ENCODE measurements around the gene THOC6.
A peak's percentile ranks its signal among the peaks of the same experiment; 100 is the strongest.
"Not testable (repeated sequence)": the region's sequence is repeated elsewhere in the genome, so short reads cannot be mapped to it uniquely, and the experiment has no call there.

THOC6 gene

DNA sequence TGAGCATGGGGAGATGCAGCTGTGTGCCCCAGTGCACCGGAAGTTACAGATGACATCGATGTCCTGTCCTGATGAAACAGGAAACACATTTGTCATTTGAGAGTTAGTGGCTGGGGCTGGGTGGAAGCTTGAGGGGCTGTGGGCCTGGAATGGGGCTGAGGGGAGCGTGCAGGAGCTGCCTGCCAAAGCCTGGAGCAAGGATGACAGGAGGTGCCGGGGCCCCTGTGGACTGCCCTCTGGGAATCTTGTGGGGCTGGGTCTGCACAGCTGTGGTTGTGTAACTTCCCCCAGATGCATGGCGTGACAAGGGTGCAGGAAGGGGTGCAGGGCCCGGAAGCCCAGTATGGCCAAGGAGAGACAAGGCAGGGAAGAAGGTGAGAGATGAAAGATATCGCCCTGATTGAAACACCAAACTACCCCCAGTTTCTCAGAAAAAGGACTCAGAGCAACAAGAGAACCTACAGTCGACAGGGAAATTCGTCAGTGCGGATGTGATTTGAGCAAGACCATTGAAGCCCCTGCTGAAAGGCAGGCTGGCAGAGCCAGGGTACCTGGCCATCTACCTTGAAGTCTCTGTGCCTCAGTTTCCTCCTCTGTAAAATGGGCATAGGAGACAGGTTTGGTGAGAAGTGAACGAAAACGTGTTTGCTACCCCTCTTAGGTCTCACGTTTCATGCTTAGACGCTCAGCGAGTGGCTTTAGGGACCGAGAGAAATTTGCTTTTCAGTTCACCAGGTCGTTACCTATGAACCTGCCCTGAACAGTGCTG lies 31.3 kb downstream of the THOC6 start:
- no peak for DNase-seq (ENCODE audit: low read depth, low spot score)

DNA sequence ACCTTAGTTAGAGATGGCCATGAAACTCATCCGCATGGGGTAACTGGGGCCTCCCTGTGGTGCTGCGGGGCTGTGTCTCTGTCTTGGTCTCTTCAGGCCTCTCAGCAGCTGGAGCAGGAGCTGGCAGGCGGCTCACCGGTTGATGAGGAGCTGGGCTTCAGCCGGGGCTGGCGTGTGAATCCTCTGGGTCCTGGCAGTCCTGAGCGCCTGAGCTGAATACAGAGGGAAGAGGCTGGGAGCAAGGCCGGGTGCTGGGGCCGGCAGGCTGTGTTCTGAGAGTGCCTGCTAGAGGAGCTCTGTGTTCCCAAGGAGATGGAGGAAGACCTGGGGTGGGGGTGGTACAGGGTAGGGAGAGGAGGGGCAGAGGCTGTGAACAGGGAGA lies 31.9 kb downstream of the THOC6 start:
- DNase-seq (ENCODE audit: low read depth, low spot score), result not testable (repeated sequence)

DNA sequence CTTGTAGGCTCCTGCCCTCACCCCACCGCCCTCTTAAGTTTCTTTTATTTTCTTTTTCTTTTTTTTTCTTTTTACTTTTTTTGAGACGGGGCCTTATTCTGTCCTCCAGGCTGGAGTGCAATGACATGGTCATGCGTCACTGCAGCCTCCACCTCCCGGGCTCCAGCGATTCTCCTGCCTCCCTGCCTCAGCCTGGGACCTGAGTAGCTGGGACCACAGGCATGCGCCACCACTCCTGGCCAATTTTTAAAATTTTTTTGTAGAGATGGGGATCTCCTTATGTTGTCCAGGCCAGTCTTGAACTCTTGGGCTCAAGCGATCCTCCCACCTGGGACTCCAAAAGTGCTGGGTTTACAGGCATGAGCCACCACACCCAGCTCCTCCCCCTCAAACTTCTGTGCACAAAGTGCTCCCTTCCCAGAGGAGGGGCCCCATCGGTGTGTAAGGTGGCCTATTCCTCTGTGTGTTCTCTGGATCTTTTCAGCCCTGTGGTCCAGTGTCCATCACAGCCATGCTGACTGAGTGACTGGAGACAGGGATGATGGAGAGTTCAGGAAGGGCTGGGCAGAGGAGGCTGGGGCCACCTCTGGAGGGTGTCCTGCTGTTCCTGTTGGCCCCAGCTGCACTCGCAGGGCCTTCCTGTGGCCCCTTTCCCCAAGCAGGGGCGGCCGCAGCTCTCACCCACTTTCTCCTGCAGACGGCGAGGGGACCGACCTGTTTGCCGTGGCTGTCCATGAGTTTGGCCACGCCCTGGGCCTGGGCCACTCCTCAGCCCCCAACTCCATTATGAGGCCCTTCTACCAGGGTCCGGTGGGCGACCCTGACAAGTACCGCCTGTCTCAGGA lies 32.7 kb downstream of the THOC6 start:
- DNase-seq (ENCODE audit: low read depth, low spot score), result no peak

DNA sequence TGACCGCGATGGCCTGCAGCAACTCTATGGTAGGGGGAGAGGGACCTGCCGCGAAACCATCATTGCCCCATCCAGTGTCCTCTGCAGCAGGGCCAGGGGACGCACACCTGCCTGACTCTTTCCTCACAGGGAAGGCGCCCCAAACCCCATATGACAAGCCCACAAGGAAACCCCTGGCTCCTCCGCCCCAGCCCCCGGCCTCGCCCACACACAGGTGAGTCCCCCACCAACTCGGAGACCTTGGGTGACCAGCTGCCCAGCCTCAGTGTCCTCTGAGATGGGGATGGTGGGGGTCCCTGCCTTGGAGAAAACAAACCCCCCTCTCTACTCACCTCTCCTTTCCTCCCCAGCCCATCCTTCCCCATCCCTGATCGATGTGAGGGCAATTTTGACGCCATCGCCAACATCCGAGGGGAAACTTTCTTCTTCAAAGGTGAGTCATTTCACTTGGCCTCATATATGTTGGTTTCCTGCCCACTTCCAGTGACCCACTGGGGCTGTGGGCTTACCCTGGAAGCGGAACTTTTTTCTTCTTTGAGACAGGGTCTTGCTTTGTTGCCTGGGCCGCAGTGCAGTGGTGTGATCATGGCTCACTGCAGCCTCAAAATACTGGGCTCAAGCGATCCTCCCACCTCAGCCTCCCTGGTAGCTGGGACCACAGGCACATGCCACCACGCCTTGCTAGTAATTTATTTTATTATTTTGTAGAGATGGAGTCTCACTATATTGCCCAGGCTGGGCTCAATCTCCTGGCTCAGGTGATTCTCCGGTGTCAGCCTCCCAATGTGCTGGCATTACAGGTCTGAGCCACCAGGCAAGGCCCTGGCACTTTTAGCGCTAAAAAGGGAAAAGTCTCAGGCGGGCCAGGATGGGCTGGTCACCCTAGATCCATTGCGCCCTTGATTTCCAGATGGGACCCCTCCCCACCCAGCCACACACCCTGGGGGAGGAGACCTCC lies 33.6 kb downstream of the THOC6 start:
- no peak for DNase-seq (ENCODE audit: low read depth, low spot score)

DNA sequence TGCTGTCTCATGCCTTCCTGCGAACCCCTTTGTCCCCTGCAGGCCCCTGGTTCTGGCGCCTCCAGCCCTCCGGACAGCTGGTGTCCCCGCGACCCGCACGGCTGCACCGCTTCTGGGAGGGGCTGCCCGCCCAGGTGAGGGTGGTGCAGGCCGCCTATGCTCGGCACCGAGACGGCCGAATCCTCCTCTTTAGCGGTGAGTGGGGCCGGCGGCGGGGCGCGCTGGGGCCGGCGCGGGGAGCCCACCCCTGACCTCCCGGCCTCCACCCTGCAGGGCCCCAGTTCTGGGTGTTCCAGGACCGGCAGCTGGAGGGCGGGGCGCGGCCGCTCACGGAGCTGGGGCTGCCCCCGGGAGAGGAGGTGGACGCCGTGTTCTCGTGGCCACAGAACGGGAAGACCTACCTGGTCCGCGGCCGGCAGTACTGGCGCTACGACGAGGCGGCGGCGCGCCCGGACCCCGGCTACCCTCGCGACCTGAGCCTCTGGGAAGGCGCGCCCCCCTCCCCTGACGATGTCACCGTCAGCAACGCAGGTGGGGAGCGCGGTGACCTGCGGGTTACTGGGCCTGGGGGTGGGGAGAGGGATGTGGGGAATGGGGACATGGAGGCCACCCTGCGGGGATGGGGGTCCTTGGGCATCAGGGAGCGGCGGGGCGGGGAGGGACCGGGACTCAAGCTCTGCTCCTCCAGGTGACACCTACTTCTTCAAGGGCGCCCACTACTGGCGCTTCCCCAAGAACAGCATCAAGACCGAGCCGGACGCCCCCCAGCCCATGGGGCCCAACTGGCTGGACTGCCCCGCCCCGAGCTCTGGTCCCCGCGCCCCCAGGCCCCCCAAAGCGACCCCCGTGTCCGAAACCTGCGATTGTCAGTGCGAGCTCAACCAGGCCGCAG lies 34.5 kb downstream of the THOC6 start:
- DNase-seq (ENCODE audit: low read depth, low spot score), result no peak

DNA sequence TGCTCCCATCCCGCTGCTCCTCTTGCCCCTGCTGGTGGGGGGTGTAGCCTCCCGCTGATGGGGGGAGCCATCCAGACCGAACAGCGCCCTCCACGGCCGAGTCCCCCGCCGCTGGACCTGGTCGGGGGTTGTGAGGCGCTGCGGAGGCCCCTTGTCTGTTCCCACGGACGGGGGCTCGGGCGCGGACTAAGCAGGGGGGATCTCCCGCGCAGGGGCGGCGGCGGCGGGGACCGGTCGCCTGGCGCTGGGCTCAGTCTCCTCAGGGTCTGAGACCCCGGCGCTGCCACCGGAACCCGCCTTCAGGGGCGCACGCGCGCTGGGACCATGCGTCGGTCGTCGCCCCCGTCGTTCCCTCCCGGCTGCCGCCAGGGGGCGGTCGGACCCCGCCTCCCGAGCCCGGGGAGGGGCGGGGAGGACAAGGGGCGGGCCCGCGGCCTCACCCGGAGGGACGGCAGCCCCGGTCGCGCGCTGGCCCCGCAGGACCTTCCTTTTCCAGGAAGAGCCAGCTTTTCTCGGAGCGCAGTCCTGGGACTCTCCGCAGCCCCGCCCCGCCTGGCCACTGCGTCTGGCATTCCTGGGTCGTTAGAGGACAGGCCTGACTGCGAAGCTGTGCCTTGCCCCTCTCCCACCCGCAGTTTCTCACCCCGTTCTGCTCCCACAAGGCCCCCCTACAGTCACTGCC lies 35.3 kb downstream of the THOC6 start:
- peak; percentile 47 for DNase-seq (ENCODE audit: low read depth, low spot score)

DNA sequence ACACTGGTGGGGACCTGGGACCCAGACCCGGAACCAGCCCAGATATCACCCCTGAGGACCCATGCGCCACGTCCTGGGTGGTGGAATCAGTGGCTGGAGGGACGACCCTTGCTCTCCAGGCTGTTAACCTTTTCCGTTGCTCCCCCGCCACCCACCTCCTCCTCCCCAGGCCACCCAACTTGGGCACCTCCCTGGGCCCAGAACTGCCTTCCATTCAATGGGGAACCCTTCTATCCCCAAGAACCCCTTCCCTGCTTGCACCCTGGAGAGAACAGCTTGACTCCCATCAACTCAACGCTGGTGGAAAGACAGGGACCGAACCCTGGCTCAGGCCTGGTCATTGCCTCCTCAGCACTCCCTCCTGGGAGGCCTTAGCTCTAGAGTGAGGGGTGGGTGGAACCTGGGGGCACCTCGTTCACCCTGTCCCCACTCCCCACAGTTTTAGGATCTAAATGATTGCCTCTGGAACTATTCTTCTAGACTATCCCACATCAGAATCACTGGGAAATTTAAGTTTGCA lies 35.9 kb downstream of the THOC6 start:
- DNase-seq (ENCODE audit: low read depth, low spot score), result no peak

DNA sequence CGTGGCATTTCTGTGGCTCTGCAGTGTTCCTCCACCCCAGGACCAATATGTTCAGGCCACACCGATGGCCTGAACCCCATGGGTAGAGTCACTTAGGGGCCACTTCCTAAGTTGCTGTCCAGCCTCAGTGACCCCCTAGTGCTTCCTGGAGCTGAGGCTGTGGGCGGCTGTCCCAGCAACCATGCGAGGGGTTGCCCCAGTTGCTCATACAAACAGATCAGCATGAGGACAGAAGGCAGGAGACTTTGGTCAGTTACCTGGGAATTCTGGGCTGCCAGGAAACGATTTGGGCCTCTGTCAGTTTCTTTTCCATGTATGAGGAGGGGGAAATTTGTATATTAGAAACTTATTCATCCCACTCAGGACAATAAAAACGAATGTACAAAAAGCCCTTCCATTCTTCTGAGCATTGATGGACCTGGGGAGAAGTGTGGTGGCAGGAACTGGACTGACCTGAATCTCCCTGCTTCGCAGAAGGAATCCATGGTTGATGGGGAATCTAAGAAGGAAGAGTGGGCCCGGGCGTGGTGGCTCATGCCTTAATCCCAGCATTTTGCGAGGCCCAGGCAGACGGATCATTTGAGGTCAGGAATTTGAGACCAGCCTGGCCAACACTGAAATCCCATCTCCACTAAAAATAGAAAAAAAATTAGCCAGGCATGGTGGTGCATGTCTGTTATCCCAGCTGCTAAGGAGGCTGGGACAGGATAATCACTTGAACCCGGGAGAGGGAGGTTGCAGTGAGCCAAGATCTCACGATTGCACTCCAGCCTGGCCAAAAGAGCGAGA lies 36.7 kb downstream of the THOC6 start:
- no peak for DNase-seq (ENCODE audit: low read depth, low spot score)

DNA sequence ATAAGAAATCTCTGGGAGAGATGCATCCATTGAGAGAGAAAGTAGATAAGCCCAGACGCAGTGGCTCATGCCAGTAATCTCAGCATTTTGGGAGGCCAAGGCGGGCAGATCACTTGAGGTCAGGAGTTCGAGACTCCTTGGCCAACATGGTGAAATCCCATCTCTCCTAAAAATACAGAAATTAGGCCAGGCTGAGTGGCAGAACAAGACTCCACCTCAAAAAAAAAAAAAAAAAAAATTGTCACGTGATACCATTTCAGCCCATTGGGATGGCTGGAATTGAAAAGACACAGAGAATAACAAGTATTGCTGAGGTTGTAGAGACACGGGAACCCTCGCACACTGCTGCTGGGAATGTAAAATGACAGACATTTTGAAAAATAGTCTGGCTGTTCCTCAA lies 38.7 kb downstream of the THOC6 start:
- DNase-seq (ENCODE audit: low read depth, low spot score), result no peak

DNA sequence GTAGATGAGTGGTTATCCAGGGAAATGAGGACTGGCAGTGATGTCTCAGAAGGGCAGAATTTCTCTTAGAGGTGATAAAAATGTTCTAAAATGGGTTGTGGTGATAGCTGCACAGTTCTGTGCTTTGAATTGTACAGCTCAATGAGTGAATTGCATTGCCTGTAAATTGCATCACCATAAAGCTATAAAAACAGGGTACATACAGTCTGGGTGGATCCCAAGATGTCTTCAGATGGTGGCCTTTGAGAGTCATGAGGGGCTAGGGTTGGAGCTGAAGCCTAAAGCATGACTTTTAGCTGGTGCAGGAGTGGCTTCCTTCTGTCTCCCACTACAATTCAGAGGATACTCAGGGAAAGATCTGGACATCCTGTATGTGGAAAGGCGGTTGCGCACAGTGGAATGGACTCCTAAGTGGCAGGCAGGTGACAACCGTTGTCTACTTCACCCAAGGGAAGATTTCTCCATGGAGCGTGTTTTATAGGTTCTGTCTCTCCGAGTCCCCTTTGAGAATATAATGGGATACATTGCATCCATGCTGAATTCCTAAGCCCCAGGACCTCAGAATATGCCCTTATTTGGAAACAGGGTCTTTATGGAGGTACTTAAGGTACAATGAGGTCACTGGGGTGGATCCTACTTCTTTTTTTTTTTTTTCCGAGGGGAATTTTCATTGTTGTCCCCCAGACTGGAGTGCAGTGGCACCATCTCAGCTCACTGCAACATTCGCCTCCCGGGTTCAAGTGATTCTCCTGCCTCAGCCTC lies 40.0 kb downstream of the THOC6 start:
- DNase-seq (ENCODE audit: low read depth, low spot score), result no peak

DNA sequence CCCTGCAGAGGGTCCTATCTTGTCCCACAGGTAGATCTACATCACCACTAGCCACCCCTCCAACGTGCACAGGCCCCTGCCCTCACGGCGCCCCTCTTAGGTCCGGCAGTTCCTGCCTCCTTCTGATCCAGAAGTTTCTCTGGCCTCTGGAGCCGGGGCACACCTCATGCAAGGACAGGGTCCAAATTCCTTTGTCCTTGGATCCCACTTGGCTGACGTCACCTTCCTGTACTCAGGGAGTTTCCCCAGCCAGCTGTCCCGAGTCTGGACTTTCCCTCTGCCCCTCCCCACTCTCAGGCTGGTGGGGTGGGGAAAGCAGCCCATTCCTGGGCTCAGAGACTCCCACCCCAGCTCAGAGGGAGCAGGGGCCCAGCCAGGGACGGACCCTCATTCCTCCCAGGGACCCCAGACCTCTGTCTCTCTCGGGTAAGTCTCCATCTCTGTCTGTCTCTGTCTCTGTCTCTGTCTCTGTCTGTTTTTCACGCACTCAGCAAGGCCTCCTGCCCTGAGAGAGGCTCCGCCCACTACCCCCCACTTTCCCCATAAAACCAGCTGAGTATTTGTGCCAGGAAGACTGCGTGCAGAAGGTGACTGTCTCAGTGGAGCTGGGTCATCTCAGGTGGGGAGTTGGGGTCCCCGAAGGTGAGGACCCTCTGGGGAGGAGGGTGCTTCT lies 41.4 kb downstream of the THOC6 start, which contains the start of gene IL32:
IL32 (plus strand) TSS at position 572 of the 673 bp plus-strand sequence. CDS start 172 bp downstream, outside the sequence.
- DNase-seq (ENCODE audit: low read depth, low spot score), result no peak

DNA sequence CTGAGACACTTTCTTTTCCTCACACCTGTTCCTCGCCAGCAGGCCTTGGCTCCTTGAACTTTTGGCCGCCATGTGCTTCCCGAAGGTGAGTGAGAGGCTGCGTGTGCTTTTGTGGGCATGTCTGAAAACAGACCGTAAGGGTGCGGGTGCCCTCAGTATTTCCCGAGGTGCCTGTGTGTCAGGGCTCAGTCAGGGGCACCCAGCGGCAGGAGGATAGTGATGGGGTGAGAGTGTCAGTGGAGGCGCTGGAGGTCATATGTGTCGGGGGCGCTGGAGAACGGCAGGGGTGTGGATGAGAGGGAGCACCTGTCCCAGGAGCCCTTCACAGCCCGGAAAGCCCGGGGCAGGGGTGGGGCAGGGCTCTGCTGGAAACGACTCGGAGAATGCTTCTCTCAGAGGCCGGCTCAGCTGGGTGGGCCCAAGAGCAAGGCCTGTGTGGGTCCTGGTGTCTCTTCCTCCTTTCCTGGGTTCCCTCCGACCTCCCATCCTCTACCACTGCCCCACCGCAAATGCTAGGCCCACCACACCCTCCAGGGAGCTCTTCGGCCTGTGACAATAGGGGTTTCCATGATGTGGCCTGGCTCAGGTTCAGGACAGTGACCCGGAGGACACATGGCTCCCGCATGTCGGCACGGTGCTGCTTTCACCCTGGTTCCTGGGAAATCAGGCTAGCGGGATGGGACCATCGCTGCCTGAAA lies 42.1 kb downstream of the THOC6 start:
- DNase-seq (ENCODE audit: low read depth, low spot score), result no peak

DNA sequence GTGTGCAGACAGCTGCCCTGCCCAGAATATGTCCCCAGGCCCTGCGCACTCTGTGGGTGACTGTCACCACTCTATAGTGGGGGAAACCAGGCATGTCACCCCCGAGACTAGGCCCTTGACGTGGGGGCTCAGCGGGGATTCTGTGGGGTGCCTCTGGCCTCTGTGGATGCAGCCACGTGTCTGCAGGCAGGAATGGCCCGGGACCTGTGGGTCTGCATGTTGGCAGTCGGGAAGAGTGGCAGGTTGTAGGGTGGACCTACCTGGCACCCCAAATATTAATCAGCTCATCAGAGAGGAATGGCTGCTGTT lies 42.6 kb downstream of the THOC6 start:
- DNase-seq (ENCODE audit: low read depth, low spot score), result no peak

DNA sequence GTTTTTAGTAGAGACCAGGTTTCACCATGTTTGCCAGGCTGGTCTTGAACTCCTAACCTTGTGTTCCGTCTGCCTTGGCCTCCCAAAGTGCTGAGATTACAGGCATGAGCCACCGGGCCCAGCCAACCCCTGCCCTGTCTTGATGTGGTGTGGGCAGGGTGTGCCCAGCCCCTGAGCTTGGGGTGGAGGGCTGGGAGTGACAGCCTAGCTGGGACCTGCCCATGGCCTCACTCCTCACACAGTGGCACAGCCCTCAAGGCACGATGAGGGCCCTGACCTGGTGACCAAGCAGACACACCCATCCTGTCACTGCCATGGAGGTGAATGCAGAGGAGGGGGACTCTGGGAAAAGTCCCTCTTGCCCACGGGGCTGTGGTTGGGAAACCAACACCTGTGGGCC lies 44.7 kb downstream of the THOC6 start:
- DNase-seq (ENCODE audit: low read depth, low spot score), result no peak

DNA sequence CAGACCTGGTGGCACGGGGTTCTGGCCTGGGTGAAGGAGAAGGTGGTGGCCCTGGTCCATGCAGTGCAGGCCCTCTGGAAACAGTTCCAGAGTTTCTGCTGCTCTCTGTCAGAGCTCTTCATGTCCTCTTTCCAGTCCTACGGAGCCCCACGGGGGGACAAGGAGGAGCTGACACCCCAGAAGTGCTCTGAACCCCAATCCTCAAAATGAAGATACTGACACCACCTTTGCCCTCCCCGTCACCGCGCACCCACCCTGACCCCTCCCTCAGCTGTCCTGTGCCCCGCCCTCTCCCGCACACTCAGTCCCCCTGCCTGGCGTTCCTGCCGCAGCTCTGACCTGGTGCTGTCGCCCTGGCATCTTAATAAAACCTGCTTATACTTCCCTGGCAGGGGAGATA lies 45.3 kb downstream of the THOC6 start:
- not testable (repeated sequence) for DNase-seq (ENCODE audit: low read depth, low spot score)

DNA sequence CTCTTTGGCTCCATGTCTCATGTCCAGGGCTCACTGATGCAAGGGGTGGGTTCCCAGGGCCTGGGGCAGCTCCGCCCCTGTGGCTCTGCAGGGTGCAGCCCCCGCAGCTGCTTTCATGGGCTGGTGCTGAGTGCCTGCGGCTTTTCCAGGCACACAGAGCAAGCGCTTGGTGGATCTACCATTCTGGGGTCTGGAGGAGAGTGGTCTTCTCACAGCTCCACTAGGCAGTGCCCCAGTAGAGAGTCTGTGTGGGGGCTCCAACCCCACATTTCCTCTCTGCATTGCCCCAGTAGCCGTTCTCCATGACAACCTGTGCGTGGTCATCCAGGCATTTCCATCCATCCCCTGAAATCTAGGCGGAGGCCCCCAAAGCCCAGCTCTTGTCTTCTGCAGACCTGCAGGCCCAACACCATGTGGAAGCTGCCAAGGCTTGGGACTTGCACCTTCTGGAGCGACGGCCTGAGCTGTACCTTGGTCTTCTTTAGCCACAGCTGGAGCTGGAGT lies 46.8 kb downstream of the THOC6 start:
- no peak for DNase-seq (ENCODE audit: low read depth, low spot score)

DNA sequence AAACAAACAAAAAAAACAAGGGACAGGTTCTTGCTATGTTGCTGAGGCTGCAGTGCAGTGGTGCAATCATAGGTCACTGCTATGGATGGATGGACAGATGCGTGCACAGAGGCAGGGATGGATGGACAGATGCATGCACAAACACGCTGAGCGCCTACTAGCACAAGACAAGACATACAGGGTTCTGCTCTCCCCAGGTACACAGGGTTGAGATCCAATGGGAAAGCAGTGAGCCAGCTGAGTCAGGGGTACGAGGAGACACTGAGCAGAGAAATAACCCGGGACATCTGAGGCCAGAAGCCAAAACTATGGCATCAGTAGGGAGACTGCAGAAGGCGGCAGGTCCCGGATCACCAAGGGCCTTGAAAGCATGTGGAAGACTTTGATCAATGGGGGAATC lies 47.8 kb downstream of the THOC6 start:
- no peak for DNase-seq (ENCODE audit: low read depth, low spot score)

Data from brain pericyte (primary cell).